Measurements from ENCODE around the gene ZCCHC7. TPM values are rescaled to one million over a fixed set of nuclear protein-coding genes. Genes with fewer than 3 reads are reported as not detected.

Gene ZCCHC7
- total and polyA plus RNA-seq, 2 of the 8 experiments (the other 6 are each of a cell fraction or from before 2014, with no cell fraction given) = 12.2 to 27.5 TPM

GRCh38 chr9:37325778-37326177 is 205.4 kb downstream of the ZCCHC7 start (continued):
- no peak for TF ChIP-seq CHD7 (IDR thresholded peaks at IDR 0.05; ENCODE audit: insufficient replicate concordance, low read length)
- TF ChIP-seq POU5F1 (IDR thresholded peaks at IDR 0.05; ENCODE audit: low read depth, low read length) = no peak
- no peak for TF ChIP-seq SRF (IDR thresholded peaks at IDR 0.05; ENCODE audit: low read depth, low read length)
- no peak for TF ChIP-seq SP2 (IDR thresholded peaks at IDR 0.05; ENCODE audit: low read length)
- TF ChIP-seq CTCF (IDR thresholded peaks at IDR 0.05; ENCODE audit: control extremely low read depth in 1 of 3, insufficient read depth in 1 of 3, low read depth in 1 of 3, low read length in 3 of 3) = no peak
- TF ChIP-seq GABPA (IDR thresholded peaks at IDR 0.05; ENCODE audit: borderline replicate concordance, insufficient read depth, low read length) = no peak
- no peak for TF ChIP-seq E2F6 (IDR thresholded peaks at IDR 0.05)
- TF ChIP-seq SIRT6 (IDR thresholded peaks at IDR 0.05; ENCODE audit: low read length) = no peak
- TF ChIP-seq EZH2 (IDR thresholded peaks at IDR 0.05; ENCODE audit: low read depth, low read length, severe bottlenecking) = no peak
